Skin epidermis (tissue), 12 donors: ENCODE measurements around the gene TNS2.
"Not testable (repeated sequence)": the region's sequence is repeated elsewhere in the genome, so short reads cannot be mapped to it uniquely, and the experiment has no call there.

Experiments used
- H3K27ac ChIP-seq, 21 experiments: fragments of 200-600 bp; sonication (generic) in 11 of 21; one replicate each; pipeline ENCODE4 v1.5.0; 2020; ENCODE audit warnings: mild to moderate bottlenecking in 3 of 21, inconsistent platforms in 2 of 21, moderate library complexity in 2 of 21
- H3K4me3 ChIP-seq, 7 experiments: fragments of 200-600 bp; sonication (generic) in 2 of 7; one replicate each; pipeline ENCODE4 v1.5.0; 2020; ENCODE audit warnings: inconsistent platforms in 2 of 7, mild to moderate bottlenecking in 2 of 7, moderate library complexity in 1 of 7

TNS2 gene

DNA sequence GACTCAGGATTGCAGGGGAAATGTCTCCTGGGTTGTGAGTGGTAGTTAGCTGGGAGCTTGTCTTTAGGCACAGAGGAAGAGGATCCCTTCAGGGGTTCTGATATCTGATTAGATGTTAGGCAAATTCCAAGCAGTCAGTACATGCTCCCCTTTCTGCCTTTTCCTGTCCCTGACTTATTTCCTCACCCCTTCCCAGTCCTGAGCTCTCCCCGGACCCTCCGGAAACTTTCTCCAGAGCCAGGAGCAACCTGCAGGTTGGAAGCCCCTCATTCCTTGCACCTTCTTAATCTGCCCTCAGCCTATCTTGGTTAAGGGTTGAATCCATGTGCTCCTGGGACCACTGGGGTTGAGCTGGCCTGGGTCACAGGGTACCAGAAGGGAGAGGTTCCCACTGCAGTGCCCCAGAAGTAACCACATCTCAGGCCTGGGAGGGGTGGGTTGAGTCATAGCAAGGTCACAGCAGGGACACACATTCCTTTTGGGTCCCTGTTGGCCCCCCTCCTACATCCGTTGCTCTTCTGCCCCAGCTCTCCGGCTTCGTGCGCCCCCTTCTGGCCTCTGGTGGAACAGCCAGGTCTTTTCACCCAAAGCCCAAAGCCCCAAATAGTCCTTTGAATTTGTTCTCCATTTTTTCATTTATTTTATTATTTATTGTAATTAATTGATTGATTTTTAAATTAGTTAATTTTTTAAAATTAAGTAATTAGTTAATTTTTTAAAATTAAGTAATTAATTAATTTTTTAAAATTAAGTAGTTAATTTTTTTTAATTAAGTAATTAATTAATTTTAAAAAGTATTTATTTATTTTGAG is 49.4 kb downstream of the TNS2 start:
- peak overlapping the region in 17 of 21 experiments; percentile 6 to 88 (median 73) for H3K27ac ChIP-seq

GRCh38 chr12:53100466-53101151 is 50.7 kb downstream of the TNS2 start:
- Histone ChIP-seq H3K4me3 (no peak overlapping the region), H3K27ac (no peak overlapping the region)

More for the DNA sequence above, 49.4 kb downstream of the TNS2 start:
- no peak overlapping the region for H3K4me3 ChIP-seq

- no peak overlapping the region for H3K27ac ChIP-seq
- H3K4me3 ChIP-seq, result no peak overlapping the region
Measured at GRCh38 chr12:53101266-53101665, 51.4 kb downstream of the TNS2 start.

DNA sequence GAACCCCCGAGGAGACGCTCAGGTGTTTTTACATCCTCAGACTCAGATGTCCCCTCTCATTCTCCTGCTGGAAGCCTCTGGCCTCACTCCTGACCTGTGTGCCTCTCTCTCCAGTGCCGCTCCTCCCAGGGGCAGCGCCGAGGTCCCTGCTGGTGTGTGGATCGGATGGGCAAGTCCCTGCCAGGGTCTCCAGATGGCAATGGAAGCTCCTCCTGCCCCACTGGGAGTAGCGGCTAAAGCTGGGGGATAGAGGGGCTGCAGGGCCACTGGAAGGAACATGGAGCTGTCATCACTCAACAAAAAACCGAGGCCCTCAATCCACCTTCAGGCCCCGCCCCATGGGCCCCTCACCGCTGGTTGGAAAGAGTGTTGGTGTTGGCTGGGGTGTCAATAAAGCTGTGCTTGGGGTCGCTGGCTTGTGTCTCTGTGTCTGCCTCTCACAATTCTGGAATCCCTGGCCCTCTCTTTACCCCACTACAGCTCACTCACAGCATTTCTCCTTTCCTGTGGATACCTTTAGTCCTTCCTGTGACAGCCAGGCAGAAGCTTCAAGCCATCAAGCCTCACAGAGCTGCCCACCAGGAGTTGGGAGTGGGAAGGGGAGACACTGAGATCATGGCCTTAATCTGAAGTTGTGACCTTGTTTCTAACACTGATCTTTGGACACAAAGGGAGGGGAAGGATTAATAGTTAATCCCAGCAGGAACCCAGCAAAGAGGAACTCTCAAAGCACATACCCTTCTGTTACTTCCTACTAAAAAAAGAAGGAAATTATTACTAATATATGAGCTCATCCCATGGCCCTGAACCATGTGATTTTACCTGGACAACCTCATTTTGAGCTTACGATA is 52.3 kb downstream of the TNS2 start:
- peak overlapping the region in 6 of 21 experiments; percentile 16 to 59 (median 30) for H3K27ac ChIP-seq
- no peak overlapping the region for H3K4me3 ChIP-seq

DNA sequence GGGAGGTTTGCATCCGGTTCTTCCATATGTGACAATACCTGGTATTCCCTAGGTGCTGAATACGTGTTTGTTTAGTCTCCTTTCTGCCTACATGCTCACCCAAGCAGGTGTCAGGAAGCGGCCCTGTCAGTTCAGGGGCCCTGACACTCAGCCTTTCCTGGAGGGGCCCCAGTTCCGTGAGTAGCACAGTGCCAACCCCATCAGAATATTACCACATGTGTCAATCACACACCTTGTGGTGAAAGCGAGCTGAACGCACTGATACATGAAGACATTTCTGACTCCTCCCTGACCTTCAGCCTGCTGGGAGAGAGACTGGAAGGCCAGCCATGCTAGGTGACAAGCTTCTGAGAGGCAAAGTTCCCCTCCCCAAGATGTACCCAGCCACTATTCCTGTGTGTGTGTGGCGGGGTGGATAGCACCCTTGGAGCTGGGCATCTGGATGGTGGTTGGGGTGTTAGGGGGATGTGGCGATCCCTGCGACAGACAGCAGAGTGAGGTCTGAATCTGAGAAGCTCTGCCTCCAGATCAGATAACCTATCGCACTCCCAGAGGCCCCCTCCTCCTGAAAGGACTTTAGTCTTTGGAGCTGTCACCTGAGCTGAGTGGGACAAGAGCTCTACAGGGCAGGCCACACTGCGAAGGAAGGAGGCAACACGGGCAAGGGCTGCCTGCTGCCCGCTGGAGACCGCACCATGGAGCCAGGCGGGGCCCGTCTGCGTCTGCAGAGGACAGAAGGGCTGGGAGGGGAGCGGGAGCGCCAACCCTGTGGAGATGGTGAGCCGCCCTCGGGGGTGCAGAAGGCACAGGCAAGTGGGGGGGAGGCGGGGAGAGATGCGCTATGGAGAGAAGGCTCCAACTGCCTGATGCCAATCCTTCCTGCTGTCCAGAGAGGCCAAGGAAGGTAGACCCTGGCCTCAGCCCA is 53.3 kb downstream of the TNS2 start, which contains the start of gene SOAT2:
Gene SOAT2, plus strand, starts transcription at position 604 of the 925 bp plus-strand sequence. Its CDS starts 92 bp downstream, at position 696.
- Histone ChIP-seq H3K27ac (peak within 1 kb of the TSS in 7 of 21 experiments; percentile 19 to 59 (median 29)), H3K4me3 (no peak within 1 kb of the TSS)

- H3K4me3 ChIP-seq, result no peak overlapping the region
- H3K27ac ChIP-seq, result peak overlapping the region in 3 of 21 experiments; percentile 34 to 59 (median 37)
Measured at GRCh38 chr12:53103860-53104305, 54.0 kb downstream of the TNS2 start.

- Histone ChIP-seq H3K4me3 (no peak overlapping the region), H3K27ac (no peak overlapping the region)
Measured at GRCh38 chr12:53105256-53105655, 55.4 kb downstream of the TNS2 start.

- Histone ChIP-seq H3K27ac (no peak overlapping the region), H3K4me3 (no peak overlapping the region)
Measured at GRCh38 chr12:53105712-53106439, 56.0 kb downstream of the TNS2 start.

GRCh38 chr12:53107122-53107521 is 57.3 kb downstream of the TNS2 start:
- no peak overlapping the region for H3K27ac ChIP-seq
- no peak overlapping the region for H3K4me3 ChIP-seq

DNA sequence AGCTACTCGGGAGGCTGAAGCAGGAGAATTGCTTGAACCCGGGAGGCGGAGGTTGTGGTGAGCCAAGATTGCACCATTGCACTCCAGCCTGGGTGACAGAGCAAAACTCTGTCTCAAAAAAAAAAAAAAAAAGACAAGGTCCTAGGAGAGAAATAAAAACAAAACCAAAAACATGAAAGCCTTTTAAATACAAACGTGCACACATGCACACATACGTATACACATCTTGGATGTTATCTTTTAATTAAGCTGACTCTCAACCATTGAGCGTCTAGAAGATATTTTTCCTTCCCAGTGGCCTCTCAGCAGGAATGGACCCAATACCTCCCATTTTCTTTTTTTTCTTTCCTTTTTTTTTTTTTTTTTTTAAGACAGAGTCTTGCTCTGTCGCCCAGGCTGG is 62.6 kb downstream of the TNS2 start:
- H3K27ac ChIP-seq, H3K4me3 ChIP-seq: not testable (repeated sequence)

DNA sequence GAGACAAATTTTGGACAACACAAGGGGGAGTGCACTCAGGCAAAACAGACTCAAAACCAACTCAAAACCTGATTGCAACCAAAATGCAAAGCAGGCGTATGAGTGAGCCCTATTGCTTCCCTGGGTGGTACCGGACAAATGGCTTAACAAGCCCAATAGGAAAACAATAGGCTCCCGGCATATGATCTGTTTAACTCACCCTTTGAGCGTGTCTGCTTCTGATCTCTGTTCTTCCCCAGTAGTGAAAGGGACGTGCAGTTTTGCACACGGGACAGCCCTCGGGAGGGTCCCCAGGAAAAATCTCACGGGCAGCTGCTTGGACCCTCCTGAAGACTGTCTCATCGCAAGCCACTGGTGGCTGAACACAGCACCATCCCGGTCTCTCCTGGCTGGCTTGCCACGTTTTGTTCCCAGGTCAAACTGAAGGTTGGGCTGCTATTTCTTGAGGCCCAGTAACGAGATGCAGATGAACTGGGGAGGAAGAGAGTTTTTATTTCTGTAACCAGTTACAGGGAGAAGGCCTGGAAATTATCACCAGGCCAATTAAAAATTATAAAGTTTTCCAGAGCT is 63.4 kb downstream of the TNS2 start:
- no peak overlapping the region for H3K27ac ChIP-seq
- H3K4me3 ChIP-seq, result no peak overlapping the region

DNA sequence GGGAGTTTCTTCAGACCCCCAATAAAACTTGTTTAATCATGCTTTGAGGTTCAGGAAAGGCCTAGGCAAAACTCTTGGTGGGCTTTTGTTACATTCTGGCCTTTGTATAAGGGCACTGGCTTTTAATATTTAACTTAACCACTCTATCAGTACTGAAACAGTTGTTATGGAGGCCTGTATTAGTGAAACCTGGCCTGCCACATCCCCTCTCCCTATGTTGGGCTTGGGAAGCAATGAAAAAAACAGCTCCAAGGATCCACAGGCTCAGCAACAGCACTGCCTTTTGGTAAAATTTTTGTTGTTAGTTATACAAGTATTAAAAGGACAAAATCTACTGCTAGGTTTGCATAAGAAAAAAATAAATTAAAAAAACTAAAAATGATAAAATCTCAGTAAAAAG is 64.1 kb downstream of the TNS2 start:
- Histone ChIP-seq H3K27ac (no peak overlapping the region), H3K4me3 (no peak overlapping the region)
